ENCODE data around the gene ARHGEF3.

Gene ARHGEF3

DNA sequence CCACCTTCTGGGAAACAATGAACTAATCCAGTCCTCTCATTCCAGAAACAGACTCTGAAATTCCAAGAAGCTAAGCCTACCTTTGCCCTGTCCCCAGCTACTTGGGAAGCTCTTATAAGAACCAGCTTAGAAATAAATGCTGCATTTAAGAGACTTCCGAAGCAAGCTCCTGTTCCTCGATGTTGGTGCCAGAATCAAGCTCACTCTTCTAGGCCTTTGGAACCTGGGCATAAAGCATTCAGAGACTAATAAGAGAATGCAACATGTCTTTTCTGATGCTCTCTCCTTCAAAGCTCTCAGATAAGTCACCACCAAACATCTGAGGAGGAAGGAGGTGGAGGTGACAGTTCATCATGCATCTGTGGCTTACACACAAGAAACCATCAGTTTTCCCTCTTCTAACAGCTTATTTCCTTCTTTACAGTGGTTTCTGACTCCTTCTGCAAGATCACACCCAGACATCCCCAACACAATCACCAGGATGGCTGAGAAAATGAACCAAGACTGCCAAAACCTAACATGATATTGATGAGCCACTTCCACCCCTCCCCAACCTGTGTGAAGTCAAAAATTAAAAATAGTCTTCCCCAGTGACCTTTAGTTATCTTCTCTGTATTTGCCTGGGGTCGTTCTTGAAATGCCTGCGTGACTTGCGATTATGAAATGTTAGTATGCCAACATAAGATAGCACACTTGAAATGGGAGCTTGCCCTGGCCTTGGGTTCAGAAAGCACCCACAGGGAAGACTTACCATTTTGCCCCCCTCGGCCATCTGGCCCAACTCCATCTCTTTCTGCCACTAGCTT, 11.5 kb downstream of the ARHGEF3 start:
- H3K4me2 ChIP-seq (ENCODE audit: insufficient read depth, low read length, poor library complexity, severe bottlenecking), result no peak overlapping the region
- no peak overlapping the region for H3K4me3 ChIP-seq (ENCODE audit: low read length in 2 of 2)
- no peak overlapping the region for H3K9ac ChIP-seq (ENCODE audit: low read depth, low read length, poor library complexity)
- no peak overlapping the region for H2AK5ac ChIP-seq (ENCODE audit: low read depth, low read length)
- no peaks in the 10 kb centered on the region for H3K27me3 ChIP-seq (ENCODE audit: control insufficient read depth in 3 of 3, insufficient read depth in 3 of 3, low read depth in 1 of 3, low read length in 3 of 3)
- DNase-seq (ENCODE audit: low spot score), result no peak
- WGBS, 2 donors (ENCODE audit: extremely low coverage in 2 of 2, insufficient read length in 2 of 2, insufficient replicate concordance in 1 of 2), result no CpG with 5 or more reads among the region's 6 CpGs
- no peak overlapping the region for H4K8ac ChIP-seq (ENCODE audit: low read depth, low read length)
- H3K27ac ChIP-seq (replicated peaks; ENCODE audit: low read length), result no peak overlapping the region
- H3K18ac ChIP-seq (ENCODE audit: low read length), result no peak overlapping the region
- H4K91ac ChIP-seq (ENCODE audit: low read depth, low read length, poor library complexity), result no peak overlapping the region
- H2BK12ac ChIP-seq (ENCODE audit: low read length), result no peak overlapping the region
- no peaks in the 10 kb centered on the region for H3K9me3 ChIP-seq (replicated peaks in 1 of 2; ENCODE audit: control insufficient read depth in 2 of 2, insufficient read depth in 1 of 2, low read depth in 1 of 2, low read length in 2 of 2)
- no peak overlapping the region for H3K4ac ChIP-seq (ENCODE audit: low read length)
- H2BK120ac ChIP-seq (ENCODE audit: low read depth, low read length), result no peak overlapping the region
- H2BK15ac ChIP-seq (ENCODE audit: low read length), result no peak overlapping the region
- H3K4me1 ChIP-seq (ENCODE audit: control insufficient read depth in 2 of 2, insufficient read depth in 1 of 2, low read depth in 1 of 2, low read length in 2 of 2), result no peaks in the 10 kb centered on the region
- no peak overlapping the region for H3K23ac ChIP-seq (ENCODE audit: low read depth, low read length, poor library complexity)
- no peak overlapping the region for H3K14ac ChIP-seq (ENCODE audit: low read length)
- H3K79me1 ChIP-seq (ENCODE audit: low read depth, low read length), result no peaks in the 10 kb centered on the region
- no peaks in the 10 kb centered on the region for H3K36me3 ChIP-seq (replicated peaks in 1 of 2; ENCODE audit: control insufficient read depth in 2 of 2, insufficient read depth in 2 of 2, low read length in 2 of 2)
- no peak overlapping the region for H2AFZ ChIP-seq (ENCODE audit: low read length)
- no peak overlapping the region for H2BK5ac ChIP-seq (ENCODE audit: low read length)

DNA sequence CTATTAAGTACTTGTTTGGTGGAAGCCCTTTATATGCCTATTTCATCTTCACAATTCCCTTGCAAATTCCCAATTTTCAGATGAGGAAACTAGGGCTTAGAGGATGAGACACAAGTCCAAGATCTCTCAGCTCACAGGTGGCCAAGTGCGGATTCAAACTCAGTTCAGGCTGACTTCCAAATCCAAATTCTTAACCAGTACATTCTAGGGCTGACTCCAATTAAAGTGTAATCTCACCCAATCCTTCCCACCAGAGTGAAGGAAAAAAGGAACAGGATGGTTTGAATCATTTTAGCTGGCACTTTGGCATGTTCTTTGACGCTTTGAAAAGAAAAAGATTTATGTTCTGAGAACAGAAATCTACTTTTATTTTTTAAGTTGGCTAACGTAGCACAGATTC, 12.7 kb downstream of the ARHGEF3 start:
- Histone ChIP-seq H4K91ac (ENCODE audit: low read depth, low read length, poor library complexity) (no peak overlapping the region), H2BK12ac (ENCODE audit: low read length) (no peak overlapping the region), H3K4me2 (ENCODE audit: insufficient read depth, low read length, poor library complexity, severe bottlenecking) (no peak overlapping the region), H4K8ac (ENCODE audit: low read depth, low read length) (no peak overlapping the region), H3K4me1 (ENCODE audit: control insufficient read depth in 2 of 2, insufficient read depth in 1 of 2, low read depth in 1 of 2, low read length in 2 of 2) (no peaks in the 10 kb centered on the region), H3K23ac (ENCODE audit: low read depth, low read length, poor library complexity) (no peak overlapping the region), H2AK5ac (ENCODE audit: low read depth, low read length) (no peak overlapping the region), H3K4ac (ENCODE audit: low read length) (no peak overlapping the region), H2BK120ac (ENCODE audit: low read depth, low read length) (no peak overlapping the region), H3K27ac (replicated peaks; ENCODE audit: low read length) (no peak overlapping the region), H2AFZ (ENCODE audit: low read length) (no peak overlapping the region), H3K9me3 (replicated peaks in 1 of 2; ENCODE audit: control insufficient read depth in 2 of 2, insufficient read depth in 1 of 2, low read depth in 1 of 2, low read length in 2 of 2) (no peaks in the 10 kb centered on the region), H3K4me3 (ENCODE audit: low read length in 2 of 2) (no peak overlapping the region), H3K9ac (ENCODE audit: low read depth, low read length, poor library complexity) (no peak overlapping the region), H3K14ac (ENCODE audit: low read length) (no peak overlapping the region), H3K79me1 (ENCODE audit: low read depth, low read length) (no peaks in the 10 kb centered on the region), H3K18ac (ENCODE audit: low read length) (no peak overlapping the region), H2BK5ac (ENCODE audit: low read length) (no peak overlapping the region), H3K36me3 (replicated peaks in 1 of 2; ENCODE audit: control insufficient read depth in 2 of 2, insufficient read depth in 2 of 2, low read length in 2 of 2) (no peaks in the 10 kb centered on the region), H3K27me3 (ENCODE audit: control insufficient read depth in 3 of 3, insufficient read depth in 3 of 3, low read depth in 1 of 3, low read length in 3 of 3) (no peaks in the 10 kb centered on the region), H2BK15ac (ENCODE audit: low read length) (no peak overlapping the region)
- DNase-seq (ENCODE audit: low spot score), result no peak
- no CpG with 5 or more reads among the region's 3 CpGs for WGBS, 2 donors (ENCODE audit: extremely low coverage in 2 of 2, insufficient read length in 2 of 2, insufficient replicate concordance in 1 of 2)

DNA sequence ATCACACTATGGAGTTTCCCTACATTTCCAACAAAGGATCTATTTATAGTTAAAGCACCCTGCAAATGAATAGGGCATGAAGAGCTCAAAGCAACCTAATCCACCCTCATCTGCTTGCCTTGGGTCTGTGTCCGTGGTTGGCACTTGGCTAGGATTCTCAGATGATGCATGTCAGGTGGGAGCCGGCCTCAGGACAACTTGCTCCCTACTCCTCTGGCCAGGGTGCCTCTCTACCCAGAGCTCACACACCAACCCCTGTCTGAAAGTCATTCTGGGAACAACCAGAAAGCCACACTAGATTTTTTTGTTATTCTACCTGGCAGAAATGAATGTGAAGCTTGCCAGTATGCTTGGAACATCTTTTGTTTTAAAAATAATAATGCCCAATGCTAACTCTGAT, 13.2 kb downstream of the ARHGEF3 start:
- WGBS, 2 donors (ENCODE audit: extremely low coverage in 2 of 2, insufficient read length in 2 of 2, insufficient replicate concordance in 1 of 2), result no CpG with 5 or more reads among the region's 2 CpGs
- Histone ChIP-seq H3K18ac (ENCODE audit: low read length) (peak overlapping the region; percentile 3), H3K14ac (ENCODE audit: low read length) (no peak overlapping the region), H3K4ac (ENCODE audit: low read length) (no peak overlapping the region), H2BK120ac (ENCODE audit: low read depth, low read length) (no peak overlapping the region), H4K91ac (ENCODE audit: low read depth, low read length, poor library complexity) (no peak overlapping the region), H2BK5ac (ENCODE audit: low read length) (no peak overlapping the region), H3K4me3 (ENCODE audit: low read length in 2 of 2) (no peak overlapping the region), H3K36me3 (replicated peaks in 1 of 2; ENCODE audit: control insufficient read depth in 2 of 2, insufficient read depth in 2 of 2, low read length in 2 of 2) (no peaks in the 10 kb centered on the region), H3K9me3 (replicated peaks in 1 of 2; ENCODE audit: control insufficient read depth in 2 of 2, insufficient read depth in 1 of 2, low read depth in 1 of 2, low read length in 2 of 2) (no peaks in the 10 kb centered on the region), H3K9ac (ENCODE audit: low read depth, low read length, poor library complexity) (no peak overlapping the region), H2AK5ac (ENCODE audit: low read depth, low read length) (no peak overlapping the region), H2BK15ac (ENCODE audit: low read length) (no peak overlapping the region), H3K27me3 (ENCODE audit: control insufficient read depth in 3 of 3, insufficient read depth in 3 of 3, low read depth in 1 of 3, low read length in 3 of 3) (no peaks in the 10 kb centered on the region), H2BK12ac (ENCODE audit: low read length) (no peak overlapping the region), H4K8ac (ENCODE audit: low read depth, low read length) (no peak overlapping the region), H3K23ac (ENCODE audit: low read depth, low read length, poor library complexity) (no peak overlapping the region), H3K79me1 (ENCODE audit: low read depth, low read length) (no peaks in the 10 kb centered on the region), H3K4me2 (ENCODE audit: insufficient read depth, low read length, poor library complexity, severe bottlenecking) (no peak overlapping the region), H2AFZ (ENCODE audit: low read length) (no peak overlapping the region), H3K4me1 (ENCODE audit: control insufficient read depth in 2 of 2, insufficient read depth in 1 of 2, low read depth in 1 of 2, low read length in 2 of 2) (no peaks in the 10 kb centered on the region), H3K27ac (replicated peaks; ENCODE audit: low read length) (no peak overlapping the region)
- DNase-seq (ENCODE audit: low spot score), result no peak

DNA sequence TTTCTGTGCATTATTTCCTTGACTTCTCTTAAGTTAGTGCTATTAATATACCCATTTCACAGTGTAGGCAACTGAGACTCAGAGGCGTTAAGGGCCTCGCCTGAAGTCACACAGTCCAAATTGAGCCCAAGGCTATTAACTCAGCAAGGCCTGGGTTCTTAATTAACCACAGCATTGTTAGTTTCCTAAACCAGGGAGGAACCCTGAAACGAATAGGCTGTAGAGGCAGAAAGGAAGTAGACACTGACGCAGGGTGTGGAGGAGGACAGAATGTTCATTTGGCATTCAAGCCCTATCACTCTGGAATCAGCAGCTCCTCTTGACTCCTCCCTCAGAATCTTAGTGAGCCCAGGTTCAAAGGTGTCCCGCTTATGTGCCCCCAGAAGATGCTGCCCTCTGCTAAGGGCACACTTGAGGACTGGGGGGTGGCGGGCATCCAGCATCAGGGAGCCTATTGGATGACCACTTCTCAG, 13.9 kb downstream of the ARHGEF3 start:
- Histone ChIP-seq H2BK5ac (ENCODE audit: low read length) (no peak overlapping the region), H4K8ac (ENCODE audit: low read depth, low read length) (no peak overlapping the region), H3K4me2 (ENCODE audit: insufficient read depth, low read length, poor library complexity, severe bottlenecking) (no peak overlapping the region), H3K79me1 (ENCODE audit: low read depth, low read length) (no peaks in the 10 kb centered on the region), H2BK120ac (ENCODE audit: low read depth, low read length) (no peak overlapping the region), H2BK15ac (ENCODE audit: low read length) (no peak overlapping the region), H2AK5ac (ENCODE audit: low read depth, low read length) (no peak overlapping the region), H3K4me1 (ENCODE audit: control insufficient read depth in 2 of 2, insufficient read depth in 1 of 2, low read depth in 1 of 2, low read length in 2 of 2) (no peaks in the 10 kb centered on the region), H3K14ac (ENCODE audit: low read length) (no peak overlapping the region), H3K4ac (ENCODE audit: low read length) (no peak overlapping the region), H3K36me3 (replicated peaks in 1 of 2; ENCODE audit: control insufficient read depth in 2 of 2, insufficient read depth in 2 of 2, low read length in 2 of 2) (no peaks in the 10 kb centered on the region), H4K91ac (ENCODE audit: low read depth, low read length, poor library complexity) (no peak overlapping the region), H2AFZ (ENCODE audit: low read length) (no peak overlapping the region), H3K23ac (ENCODE audit: low read depth, low read length, poor library complexity) (no peak overlapping the region), H3K18ac (ENCODE audit: low read length) (no peak overlapping the region), H3K27me3 (ENCODE audit: control insufficient read depth in 3 of 3, insufficient read depth in 3 of 3, low read depth in 1 of 3, low read length in 3 of 3) (no peaks in the 10 kb centered on the region), H3K27ac (replicated peaks; ENCODE audit: low read length) (no peak overlapping the region), H2BK12ac (ENCODE audit: low read length) (no peak overlapping the region), H3K9ac (ENCODE audit: low read depth, low read length, poor library complexity) (no peak overlapping the region), H3K4me3 (ENCODE audit: low read length in 2 of 2) (no peak overlapping the region), H3K9me3 (replicated peaks in 1 of 2; ENCODE audit: control insufficient read depth in 2 of 2, insufficient read depth in 1 of 2, low read depth in 1 of 2, low read length in 2 of 2) (no peaks in the 10 kb centered on the region)
- no peak for DNase-seq (ENCODE audit: low spot score)
- no CpG with 5 or more reads among the region's 6 CpGs for whole genome bisulfite sequencing, 2 donors (ENCODE audit: extremely low coverage in 2 of 2, insufficient read length in 2 of 2, insufficient replicate concordance in 1 of 2)

Measured in neuronal stem cell (in vitro differentiated cells).